GM21786 (cell line): Measurements from ENCODE around the gene KIAA1958.

ENCODE experiments used
- ATAC-seq: cut with Tn5 transposase; IDR thresholded peaks from one replicate; pipeline ENCODE4 v1.9.1; 2021; ENCODE audit not compliant: unreplicated experiment

KIAA1958 gene

GRCh38 chr9:112599732-112600131 lies 113.1 kb downstream of the KIAA1958 start:
- no peak for ATAC-seq

- no peak for ATAC-seq
Measured at GRCh38 chr9:112601636-112602035, 115.0 kb downstream of the KIAA1958 start.

DNA sequence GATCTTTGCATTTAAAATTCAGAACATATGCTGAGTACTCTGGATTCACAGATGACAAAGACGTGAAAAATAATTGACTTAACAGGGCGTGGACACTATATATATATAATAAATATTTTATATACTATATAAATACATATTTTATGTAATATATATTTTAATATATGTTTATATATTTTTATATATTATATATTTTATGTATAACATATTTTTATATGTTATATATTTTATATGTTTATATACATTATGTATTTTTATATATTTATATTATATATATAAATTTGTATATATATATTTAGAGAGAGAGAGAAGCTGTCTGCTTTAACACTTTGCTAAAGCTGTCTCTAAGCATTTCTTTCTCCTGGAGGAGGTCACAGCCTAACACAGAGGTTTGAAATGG lies 118.2 kb downstream of the KIAA1958 start:
- no peak for ATAC-seq

GRCh38 chr9:112605518-112605917 lies 118.9 kb downstream of the KIAA1958 start:
- ATAC-seq = peak; percentile 95

DNA sequence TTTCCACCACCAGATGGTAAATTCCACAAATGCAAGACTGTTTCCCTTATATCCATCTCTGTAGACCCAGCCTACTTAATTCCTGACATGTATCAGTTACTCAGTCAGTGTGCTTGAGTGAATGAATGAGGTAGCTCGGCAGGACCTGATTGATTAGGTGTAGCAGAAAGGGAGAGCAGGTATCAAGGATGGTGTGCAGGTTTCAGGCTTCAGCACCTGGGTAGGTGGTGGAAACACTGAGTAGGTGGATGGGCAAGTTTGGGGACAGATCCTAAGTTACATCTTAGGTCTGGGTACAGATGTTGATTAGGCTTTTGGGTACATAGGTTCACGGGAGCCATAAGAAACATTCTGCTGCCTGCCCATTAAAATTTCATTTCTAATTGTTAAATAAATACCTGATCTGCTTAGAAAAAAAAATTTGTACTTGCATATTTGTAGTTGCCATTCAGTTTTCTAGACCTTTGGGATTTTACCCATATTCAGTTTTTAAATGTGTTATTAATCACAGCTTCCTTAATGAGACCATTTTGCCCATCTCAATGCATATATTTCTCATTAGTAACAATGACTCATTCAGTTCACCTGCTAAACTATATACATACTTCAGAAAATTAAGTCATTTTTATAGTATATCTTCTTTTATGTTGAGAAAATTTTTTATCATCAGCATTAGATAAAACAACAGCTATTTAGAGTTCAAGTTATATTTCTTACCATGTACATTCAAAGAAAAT lies 119.5 kb downstream of the KIAA1958 start:
- peak; percentile 10 for ATAC-seq

DNA sequence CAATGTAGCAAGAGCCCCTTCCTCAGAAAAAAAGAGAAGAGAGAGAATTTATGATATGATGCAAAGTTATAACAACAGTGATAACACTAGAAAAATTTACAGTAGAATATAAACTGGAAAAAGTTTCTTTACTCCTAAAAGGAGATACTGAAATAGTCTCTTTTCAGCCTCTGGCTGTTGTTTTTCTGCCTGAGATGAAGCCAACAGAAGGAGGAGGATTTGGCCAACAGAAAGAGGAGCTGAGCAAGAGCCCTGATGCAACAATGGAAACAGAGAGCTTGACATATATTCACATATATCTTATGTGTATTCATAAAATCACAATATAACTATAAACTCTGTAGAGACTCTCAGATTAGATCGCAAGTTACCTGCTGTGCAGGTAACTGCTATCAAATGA lies 122.2 kb downstream of the KIAA1958 start:
- no peak for ATAC-seq

GRCh38 chr9:112615584-112616266 lies 129.1 kb downstream of the KIAA1958 start:
- no peak for ATAC-seq

DNA sequence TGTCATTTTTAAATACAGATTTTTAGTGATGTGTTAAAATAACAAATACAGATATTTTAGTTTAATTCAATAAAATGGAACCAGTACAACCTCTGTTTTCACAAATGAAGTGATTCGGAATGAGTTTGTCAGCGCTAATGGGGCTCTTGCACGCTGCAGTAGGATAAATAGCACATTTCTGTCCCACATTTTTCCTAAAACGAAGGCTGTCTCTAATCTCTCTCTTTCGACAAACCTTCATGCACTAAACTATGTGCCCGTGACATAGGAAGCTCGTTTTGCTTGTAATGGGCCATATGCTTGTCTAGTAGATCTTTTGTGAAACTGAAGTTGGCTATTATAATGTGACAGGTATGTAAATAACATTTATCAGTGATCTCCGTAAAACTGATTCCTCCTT lies 130.7 kb downstream of the KIAA1958 start:
- no peak for ATAC-seq

DNA sequence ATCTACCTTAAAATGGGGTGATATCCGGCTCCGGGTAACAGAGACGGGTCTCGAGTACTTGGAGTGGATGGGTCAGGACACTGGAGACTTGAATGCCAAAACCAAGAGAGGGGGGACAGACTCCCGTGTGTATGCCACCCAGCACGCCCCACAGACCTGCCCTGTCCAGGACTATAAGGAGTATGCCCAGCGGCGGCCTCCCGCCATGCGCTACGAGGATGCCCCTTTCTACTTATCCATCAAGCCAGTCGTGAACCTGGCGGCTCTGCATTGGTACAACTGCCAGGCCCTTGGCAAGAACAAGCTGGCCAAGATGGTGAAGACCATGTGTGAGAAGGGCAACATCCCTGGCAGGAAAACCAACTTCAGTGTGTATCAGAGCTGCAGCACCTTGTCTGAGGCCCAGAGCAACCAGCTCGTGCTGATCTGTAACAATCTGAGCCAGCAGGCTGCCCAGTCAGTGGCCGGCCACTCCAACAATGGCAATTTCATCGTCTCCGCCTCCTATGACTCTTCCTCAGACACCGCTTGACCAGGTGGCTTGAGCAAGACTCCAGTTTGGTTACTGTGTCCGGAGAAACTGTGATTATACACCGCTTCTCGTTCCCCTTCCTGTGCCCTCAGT lies 131.9 kb downstream of the KIAA1958 start:
- ATAC-seq = no peak

DNA sequence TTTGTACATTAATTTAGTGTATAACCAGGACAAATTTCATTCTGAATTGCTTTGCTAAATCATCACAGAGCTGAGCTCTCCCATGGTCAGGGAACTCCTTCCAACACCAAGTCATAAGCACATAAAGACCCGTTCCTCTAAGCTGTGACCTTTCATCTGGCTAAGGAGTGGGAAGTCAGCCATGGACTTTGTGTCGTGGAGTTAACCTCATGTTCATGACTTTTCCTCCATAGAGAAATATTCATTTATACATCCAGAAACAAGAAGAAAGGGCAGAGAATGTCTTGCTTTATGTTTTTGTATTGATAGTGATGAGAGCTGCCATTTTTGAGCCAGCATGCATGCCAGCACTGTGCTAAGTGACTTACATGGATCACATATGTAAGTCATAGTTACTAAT lies 133.8 kb downstream of the KIAA1958 start:
- ATAC-seq = no peak

DNA sequence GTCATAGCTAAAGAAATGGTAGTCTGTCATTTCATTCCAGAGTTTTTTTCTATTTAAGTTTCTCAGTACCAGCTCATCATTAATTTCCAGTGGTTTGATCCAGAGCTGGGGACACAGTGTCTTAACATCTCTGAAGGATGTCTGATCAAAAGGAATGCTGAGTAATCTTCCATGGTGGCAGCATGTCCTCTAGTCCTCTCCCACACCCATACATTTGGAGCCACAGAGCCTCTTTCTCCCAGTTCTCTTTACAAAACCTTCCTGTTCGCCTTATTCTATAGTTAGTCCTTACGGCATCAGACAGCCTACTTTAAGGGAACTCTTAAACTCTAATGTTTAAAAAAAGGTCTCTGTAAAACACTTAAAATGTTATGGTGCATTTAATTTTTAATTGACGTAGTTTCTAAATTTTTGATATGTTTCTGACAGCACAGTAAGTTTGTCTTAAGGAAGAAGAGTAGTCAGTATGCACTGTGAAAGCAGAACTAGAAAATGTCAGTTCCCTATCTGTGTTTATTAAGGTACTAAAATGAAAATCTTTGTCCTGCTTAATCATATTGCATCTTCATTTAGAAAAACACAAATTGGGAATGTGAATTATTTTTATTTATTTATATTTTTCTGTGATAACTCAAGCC lies 134.5 kb downstream of the KIAA1958 start:
- no peak for ATAC-seq

DNA sequence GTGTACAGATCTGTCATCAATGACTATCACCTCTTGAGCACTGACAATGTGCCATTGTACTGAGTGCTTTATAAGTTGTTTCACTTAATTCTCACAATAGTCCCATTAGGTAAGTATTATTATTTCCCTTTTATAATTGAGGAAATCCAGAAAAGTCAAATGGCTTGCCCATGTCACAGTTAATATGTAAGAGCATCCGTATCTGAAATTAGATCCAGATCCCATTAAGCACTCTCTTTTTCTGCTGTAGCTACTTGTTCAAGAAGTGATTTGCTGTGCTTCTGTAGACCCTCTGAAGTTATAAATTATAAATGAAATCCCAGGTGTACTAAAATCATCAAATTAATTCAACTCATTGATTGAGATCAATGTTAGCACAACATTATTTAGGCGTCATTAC lies 136.6 kb downstream of the KIAA1958 start:
- no peak for ATAC-seq

- no peak for ATAC-seq
Measured at GRCh38 chr9:112624711-112625707, 138.4 kb downstream of the KIAA1958 start.

GRCh38 chr9:112629671-112630485 lies 143.3 kb downstream of the KIAA1958 start:
- ATAC-seq = no peak

- no peak for ATAC-seq
Measured at GRCh38 chr9:112631313-112632070, 144.9 kb downstream of the KIAA1958 start.

- ATAC-seq = no peak
Measured at GRCh38 chr9:112640311-112640710, 153.7 kb downstream of the KIAA1958 start.

GRCh38 chr9:112642126-112642525 lies 155.5 kb downstream of the KIAA1958 start:
- ATAC-seq = no peak

DNA sequence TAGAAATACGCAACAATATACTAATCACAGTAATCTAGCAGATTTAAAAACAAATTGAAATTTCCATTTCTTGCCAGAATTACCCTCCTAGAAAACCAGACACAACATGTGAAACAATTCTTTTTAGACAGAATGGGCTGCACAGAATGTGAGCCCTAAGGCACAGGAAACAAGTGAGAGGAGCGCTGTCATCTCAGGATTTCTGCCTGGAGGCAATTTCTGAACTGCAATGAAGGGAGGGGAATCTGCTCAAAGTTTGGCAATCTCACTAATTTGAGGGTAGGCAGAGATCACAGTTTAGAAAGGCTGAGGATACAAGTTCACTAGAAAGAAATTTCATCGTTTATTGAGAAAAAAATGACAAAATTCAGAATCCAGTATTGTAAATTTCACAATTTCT lies 161.0 kb downstream of the KIAA1958 start:
- ATAC-seq = no peak

DNA sequence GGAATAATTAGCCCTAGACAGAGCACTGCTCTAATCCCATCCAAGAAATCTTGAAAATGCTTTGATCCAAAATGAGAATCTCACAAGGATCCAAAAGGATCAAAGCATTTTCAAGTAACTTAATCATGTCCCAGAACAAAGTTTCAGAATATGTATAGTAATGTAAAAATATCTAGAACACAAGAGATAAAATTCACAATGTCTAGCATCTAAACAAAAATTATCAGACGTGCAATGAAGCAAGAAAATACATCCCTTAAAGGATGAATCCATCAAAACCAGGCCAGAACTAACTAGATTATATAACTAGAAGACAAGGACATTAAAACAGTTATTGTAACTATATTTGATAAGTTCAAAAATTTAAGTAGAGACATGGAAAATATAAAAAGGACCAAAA lies 162.0 kb downstream of the KIAA1958 start:
- ATAC-seq = no peak
